HG03439 (cell line): ENCODE data around the gene DBNL.

Experiments
- ATAC-seq: cut with Tn5 transposase; IDR thresholded peaks from one replicate; pipeline ENCODE4 v1.9.1; 2021; ENCODE audit warnings: mild to moderate bottlenecking, moderate library complexity; ENCODE audit not compliant: unreplicated experiment

DBNL gene

GRCh38 chr7:44107961-44108767, 63.7 kb downstream of the DBNL start:
- no peak for ATAC-seq

GRCh38 chr7:44108768-44109750, 64.6 kb downstream of the DBNL start:
- ATAC-seq: no peak

- ATAC-seq: no peak
Observed at GRCh38 chr7:44109991-44110390, 65.5 kb downstream of the DBNL start.

GRCh38 chr7:44110719-44111635, 66.5 kb downstream of the DBNL start:
- ATAC-seq: no peak
